ENCODE data around the gene CASR.
A peak's percentile ranks its signal among the peaks of the same experiment; 100 is the strongest.

The CASR gene

GRCh38 chr3:122284486-122284885 is 101.0 kb downstream of the CASR start:
- no peak overlapping the region for H3K4me3 Mint-ChIP-seq
- DNase-seq (no peak), ATAC-seq (replicated peaks) (no peak)
- H3K9me3 Mint-ChIP-seq = no peaks in the 10 kb centered on the region
- H3K27ac Mint-ChIP-seq = no peak overlapping the region
- no peaks in the 10 kb centered on the region for H3K4me1 Mint-ChIP-seq
- H3K36me3 Mint-ChIP-seq = no peaks in the 10 kb centered on the region
- peaks cover 0 to 11% of the 10 kb centered on the region in 2 donors for H3K27me3 Mint-ChIP-seq

GRCh38 chr3:122294359-122294758 is 110.9 kb downstream of the CASR start:
- H3K4me1 Mint-ChIP-seq = peaks cover 14 to 16% of the 10 kb centered on the region in 2 donors
- no peak overlapping the region for H3K4me3 Mint-ChIP-seq
- no peaks in the 10 kb centered on the region for H3K36me3 Mint-ChIP-seq
- H3K27me3 Mint-ChIP-seq = peaks cover 0 to under 1% of the 10 kb centered on the region in 2 donors
- DNase-seq (no peak), ATAC-seq (replicated peaks) (no peak)
- no peak overlapping the region for H3K27ac Mint-ChIP-seq
- peaks cover 0 to 1% of the 10 kb centered on the region in 2 donors for H3K9me3 Mint-ChIP-seq

- ATAC-seq (replicated peaks) = peak; percentile 38 to 47
- H3K9me3 Mint-ChIP-seq = peaks cover 2 to 3% of the 10 kb centered on the region in 2 donors
- peaks cover 15 to 21% of the 10 kb centered on the region in 2 donors for H3K4me1 Mint-ChIP-seq
- no peak for DNase-seq
- H3K27me3 Mint-ChIP-seq = no peaks in the 10 kb centered on the region
- H3K4me3 Mint-ChIP-seq = no peak overlapping the region
- peaks cover 0 to 2% of the 10 kb centered on the region in 2 donors for H3K36me3 Mint-ChIP-seq
- no peak overlapping the region for H3K27ac Mint-ChIP-seq
These were observed 112.0 kb downstream of the CASR start for GRCh38 chr3:122295266-122296062.

GRCh38 chr3:122298239-122298638 is 114.8 kb downstream of the CASR start:
- H3K9me3 Mint-ChIP-seq = peaks cover 4 to 8% of the 10 kb centered on the region in 2 donors
- DNase-seq (peak; percentile 43), ATAC-seq (replicated peaks) (peak; percentile 90 to 95)
- no peaks in the 10 kb centered on the region for H3K27me3 Mint-ChIP-seq
- H3K4me3 Mint-ChIP-seq = peak overlapping the region; percentile 47 to 49
- peaks cover 24 to 30% of the 10 kb centered on the region in 2 donors for H3K4me1 Mint-ChIP-seq
- H3K27ac Mint-ChIP-seq = no peak overlapping the region
- H3K36me3 Mint-ChIP-seq = peaks cover 2 to 8% of the 10 kb centered on the region in 2 donors

GRCh38 chr3:122299215-122299614 is 115.7 kb downstream of the CASR start:
- Mint-ChIP-seq H3K27me3 (no peaks in the 10 kb centered on the region), H3K4me3 (no peak overlapping the region), H3K36me3 (peaks cover 2 to 8% of the 10 kb centered on the region in 2 donors), H3K27ac (peak overlapping the region; percentile 11), H3K4me1 (peaks cover 24 to 30% of the 10 kb centered on the region in 2 donors), H3K9me3 (peaks cover 4 to 8% of the 10 kb centered on the region in 2 donors)
- peak in 1 of 2 donors; percentile 41 for ATAC-seq (replicated peaks)
- DNase-seq = no peak

- DNase-seq (no peak), ATAC-seq (replicated peaks) (no peak)
- Mint-ChIP-seq H3K4me3 (no peak overlapping the region), H3K4me1 (peaks cover 25 to 30% of the 10 kb centered on the region in 2 donors), H3K27me3 (no peaks in the 10 kb centered on the region), H3K27ac (no peak overlapping the region), H3K36me3 (peaks cover 2 to 8% of the 10 kb centered on the region in 2 donors), H3K9me3 (peaks cover 4 to 8% of the 10 kb centered on the region in 2 donors)
These were observed 116.5 kb downstream of the CASR start for GRCh38 chr3:122299872-122300460.

GRCh38 chr3:122301063-122301462 is 117.6 kb downstream of the CASR start:
- ATAC-seq (replicated peaks) (peak; percentile 41), DNase-seq (no peak)
- H3K27ac Mint-ChIP-seq = peak overlapping the region; percentile 80
- H3K4me3 Mint-ChIP-seq = peak overlapping the region; percentile 37 to 56
- H3K27me3 Mint-ChIP-seq = no peaks in the 10 kb centered on the region
- H3K36me3 Mint-ChIP-seq = peaks cover 2 to 8% of the 10 kb centered on the region in 2 donors
- peaks cover 4 to 8% of the 10 kb centered on the region in 2 donors for H3K9me3 Mint-ChIP-seq
- peaks cover 30 to 36% of the 10 kb centered on the region in 2 donors for H3K4me1 Mint-ChIP-seq

- no peaks in the 10 kb centered on the region for H3K9me3 Mint-ChIP-seq
- H3K27ac Mint-ChIP-seq = no peak overlapping the region
- H3K36me3 Mint-ChIP-seq = no peaks in the 10 kb centered on the region
- DNase-seq = no peak
- H3K4me1 Mint-ChIP-seq = peaks cover 25 to 42% of the 10 kb centered on the region in 2 donors
- H3K4me3 Mint-ChIP-seq = no peak overlapping the region
- H3K27me3 Mint-ChIP-seq = no peaks in the 10 kb centered on the region
- ATAC-seq (replicated peaks) = peak; percentile 59 to 69
These were observed 122.6 kb downstream of the CASR start for GRCh38 chr3:122305818-122306621.

- no peak for DNase-seq
- no peaks in the 10 kb centered on the region for H3K9me3 Mint-ChIP-seq
- H3K4me1 Mint-ChIP-seq = peaks cover 23 to 39% of the 10 kb centered on the region in 2 donors
- peak in 1 of 2 donors; percentile 6 for ATAC-seq (replicated peaks)
- no peaks in the 10 kb centered on the region for H3K27me3 Mint-ChIP-seq
- H3K4me3 Mint-ChIP-seq = no peak overlapping the region
- H3K36me3 Mint-ChIP-seq = no peaks in the 10 kb centered on the region
- peak overlapping the region; percentile 40 for H3K27ac Mint-ChIP-seq
These were observed 123.1 kb downstream of the CASR start for GRCh38 chr3:122306622-122306953.

- no peaks in the 10 kb centered on the region for H3K36me3 Mint-ChIP-seq
- H3K27me3 Mint-ChIP-seq = no peaks in the 10 kb centered on the region
- peak overlapping the region; percentile 40 for H3K27ac Mint-ChIP-seq
- no peak for DNase-seq
- H3K4me3 Mint-ChIP-seq = peak overlapping the region; percentile 18 to 55
- peaks cover 19 to 39% of the 10 kb centered on the region in 2 donors for H3K4me1 Mint-ChIP-seq
- no peaks in the 10 kb centered on the region for H3K9me3 Mint-ChIP-seq
- ATAC-seq (replicated peaks) = peak; percentile 85
These were observed 123.7 kb downstream of the CASR start for GRCh38 chr3:122307094-122307687.

GRCh38 chr3:122307976-122308375 is 124.5 kb downstream of the CASR start:
- Mint-ChIP-seq H3K4me3 (peak overlapping the region; percentile 15 to 18), H3K4me1 (peaks cover 20 to 42% of the 10 kb centered on the region in 2 donors), H3K36me3 (no peaks in the 10 kb centered on the region), H3K27ac (peak overlapping the region; percentile 40), H3K27me3 (no peaks in the 10 kb centered on the region), H3K9me3 (no peaks in the 10 kb centered on the region)
- DNase-seq (no peak), ATAC-seq (replicated peaks) (no peak)

- DNase-seq (no peak), ATAC-seq (replicated peaks) (no peak)
- Mint-ChIP-seq H3K4me1 (peaks cover 18 to 44% of the 10 kb centered on the region in 2 donors), H3K4me3 (no peak overlapping the region), H3K36me3 (no peaks in the 10 kb centered on the region), H3K27ac (no peak overlapping the region), H3K27me3 (peaks cover 2% of the 10 kb centered on the region in 2 donors), H3K9me3 (no peaks in the 10 kb centered on the region)
These were observed 126.9 kb downstream of the CASR start for GRCh38 chr3:122310361-122310760.

GRCh38 chr3:122312826-122313225 is 129.4 kb downstream of the CASR start:
- ATAC-seq (replicated peaks) (no peak), DNase-seq (no peak)
- no peak overlapping the region for H3K27ac Mint-ChIP-seq
- H3K4me3 Mint-ChIP-seq = no peak overlapping the region
- peaks cover 0 to 3% of the 10 kb centered on the region in 2 donors for H3K36me3 Mint-ChIP-seq
- H3K27me3 Mint-ChIP-seq = peaks cover 11 to 13% of the 10 kb centered on the region in 2 donors
- H3K4me1 Mint-ChIP-seq = peaks cover 4 to 20% of the 10 kb centered on the region in 2 donors
- H3K9me3 Mint-ChIP-seq = peaks cover 0 to 3% of the 10 kb centered on the region in 2 donors

- Mint-ChIP-seq H3K9me3 (peaks cover 3 to 7% of the 10 kb centered on the region in 2 donors), H3K4me3 (no peak overlapping the region), H3K27me3 (peaks cover 15 to 18% of the 10 kb centered on the region in 2 donors), H3K36me3 (peaks cover 0 to 4% of the 10 kb centered on the region in 2 donors), H3K27ac (no peak overlapping the region), H3K4me1 (peaks cover 1 to 16% of the 10 kb centered on the region in 2 donors)
- DNase-seq (no peak), ATAC-seq (replicated peaks) (no peak)
These were observed 129.8 kb downstream of the CASR start for GRCh38 chr3:122313281-122313680.
